ENCODE results near the gene EML1. TPM values are rescaled to one million over a fixed set of nuclear protein-coding genes. Genes with fewer than 3 reads are reported as not detected.

The EML1 gene
- 9.4 and 64.9 TPM in 2 replicates for total RNA-seq

GRCh38 chr14:99793213-99794150, at the start of gene EML1:
TSS of gene EML1 (plus strand) at chr14:99793413. CDS start at chr14:99793477, 64 bp downstream.

Small RNAs within 50 kb of the gene (small RNA-seq; reads per million reads assigned to genes)
- gene RNU1-47P (ENCODE audit: low replicate concordance) = 0.23 reads per million

Other genes starting within 250 kb of the EML1 start
- 6.1 and 18.8 TPM in 2 replicates for gene CCDC85C, start 189.2 kb upstream of the EML1 start, total RNA-seq
- 0.66 and 1.9 TPM in 2 replicates for gene HHIPL1, start 148.3 kb upstream of the EML1 start, total RNA-seq
- 0.14 TPM in 1 of 2 replicates, not detected in the other for gene CYP46A1, start 109.1 kb upstream of the EML1 start, total RNA-seq

All from placental pericyte (primary cell).